ENCODE measurements around the gene SPDEF. TPM values are rescaled to one million over a fixed set of nuclear protein-coding genes. Genes with fewer than 3 reads are reported as not detected.
A peak's percentile ranks its signal among the peaks of the same experiment; 100 is the strongest.

SPDEF gene
- total RNA-seq, 2 experiments from 2014 or later, result not detected

DNA sequence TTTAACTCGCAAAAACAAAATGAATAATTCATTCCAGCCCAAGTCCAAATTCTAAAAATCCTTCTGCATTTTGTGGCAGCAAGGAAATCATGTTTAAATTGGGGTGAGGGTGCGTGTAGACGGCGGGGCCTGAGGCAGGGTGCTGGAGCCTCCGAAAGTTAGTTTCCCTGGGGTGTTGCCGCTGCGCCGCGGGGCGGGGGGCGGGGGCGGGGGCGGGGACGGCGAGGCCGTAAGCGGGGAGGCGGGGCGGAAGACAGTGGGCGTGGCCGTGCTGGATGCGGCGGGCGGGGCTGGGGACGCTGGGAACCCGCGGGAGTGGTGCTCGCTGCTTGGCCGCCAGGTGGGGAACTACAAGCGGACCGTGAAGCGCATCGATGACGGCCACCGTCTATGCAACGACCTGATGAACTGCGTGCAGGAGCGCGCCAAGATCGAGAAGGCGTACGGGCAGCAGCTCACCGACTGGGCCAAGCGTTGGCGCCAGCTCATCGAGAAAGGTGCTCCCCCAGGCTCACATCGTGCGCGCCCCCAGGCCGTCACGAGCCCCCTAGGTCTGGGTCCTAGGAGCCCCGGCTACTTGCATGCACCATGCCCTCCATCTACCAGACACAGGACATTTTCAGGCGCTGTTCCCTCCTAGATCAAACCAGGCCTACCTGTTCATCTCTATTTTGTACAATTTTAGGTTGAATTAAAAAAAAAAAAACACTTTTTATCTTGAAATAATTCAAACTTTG, 29.0 kb downstream of the SPDEF start:
- no peak overlapping the region for H3K27ac Mint-ChIP-seq

DNA sequence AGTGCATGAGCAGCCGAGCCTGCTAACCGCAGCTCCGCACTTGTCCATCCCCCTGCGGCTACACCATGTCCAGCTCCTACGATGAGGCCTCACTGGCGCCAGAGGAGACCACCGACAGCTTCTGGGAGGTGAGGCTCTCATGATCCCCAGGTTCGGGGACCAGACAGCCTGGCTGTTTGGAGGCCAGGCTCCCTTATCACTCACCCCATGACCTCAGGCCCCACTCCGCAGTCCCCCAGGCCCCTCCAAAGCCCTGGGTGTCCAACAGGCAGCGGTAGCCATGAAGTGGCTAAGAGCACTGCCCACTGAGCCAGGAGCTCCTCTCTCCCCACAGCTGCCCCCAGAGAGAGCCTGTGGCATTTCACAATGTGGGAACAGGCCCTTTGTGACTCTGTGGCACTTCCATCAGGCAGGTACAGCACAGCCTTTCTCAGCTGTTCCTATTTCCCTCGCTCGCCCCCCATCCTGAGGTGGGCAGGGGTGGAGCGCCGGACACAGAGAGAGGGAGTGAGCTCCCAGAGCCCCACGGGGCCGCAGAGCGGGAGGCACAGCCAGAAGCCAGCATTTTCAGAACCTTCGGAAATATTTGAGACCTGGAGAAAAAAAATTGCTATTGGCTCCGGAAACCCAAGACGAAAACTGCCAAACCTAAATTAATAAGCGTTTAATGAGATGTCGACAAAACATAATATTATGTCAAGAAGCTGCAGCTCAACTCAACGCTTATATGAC, 29.7 kb downstream of the SPDEF start:
- TF ChIP-seq, protein P1, sequence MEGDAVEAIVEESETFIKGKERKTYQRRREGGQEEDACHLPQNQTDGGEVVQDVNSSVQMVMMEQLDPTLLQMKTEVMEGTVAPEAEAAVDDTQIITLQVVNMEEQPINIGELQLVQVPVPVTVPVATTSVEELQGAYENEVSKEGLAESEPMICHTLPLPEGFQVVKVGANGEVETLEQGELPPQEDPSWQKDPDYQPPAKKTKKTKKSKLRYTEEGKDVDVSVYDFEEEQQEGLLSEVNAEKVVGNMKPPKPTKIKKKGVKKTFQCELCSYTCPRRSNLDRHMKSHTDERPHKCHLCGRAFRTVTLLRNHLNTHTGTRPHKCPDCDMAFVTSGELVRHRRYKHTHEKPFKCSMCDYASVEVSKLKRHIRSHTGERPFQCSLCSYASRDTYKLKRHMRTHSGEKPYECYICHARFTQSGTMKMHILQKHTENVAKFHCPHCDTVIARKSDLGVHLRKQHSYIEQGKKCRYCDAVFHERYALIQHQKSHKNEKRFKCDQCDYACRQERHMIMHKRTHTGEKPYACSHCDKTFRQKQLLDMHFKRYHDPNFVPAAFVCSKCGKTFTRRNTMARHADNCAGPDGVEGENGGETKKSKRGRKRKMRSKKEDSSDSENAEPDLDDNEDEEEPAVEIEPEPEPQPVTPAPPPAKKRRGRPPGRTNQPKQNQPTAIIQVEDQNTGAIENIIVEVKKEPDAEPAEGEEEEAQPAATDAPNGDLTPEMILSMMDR (IDR thresholded peaks at IDR 0.05), result no peak
- H3K4me3 Mint-ChIP-seq, result no peak overlapping the region
- DNase-seq (no peak), ATAC-seq (no peak)
- H3K27ac Mint-ChIP-seq, result no peak overlapping the region
- no peaks in the 10 kb centered on the region for H3K27me3 Mint-ChIP-seq
- ChIA-PET POLR2A (interaction anchor here (1.6 kb wide), 1 partner anchor 60 kb away, joined by 4 read pairs; the partner anchor contains the start of gene PACSIN1), CTCF (interaction anchor here (0.7 to 3.2 kb wide), 6 partner anchors 11 to 231 kb away, joined by 3 to 25 read pairs (median 3); partner anchors contain the start of gene SNRPC)
- H3K4me1 Mint-ChIP-seq (ENCODE audit: low read depth), result peaks cover 5% of the 10 kb centered on the region
- intact Hi-C loops (cut with micrococcal nuclease), result loop anchor here (5.0 kb wide), 1 partner anchor 81 kb away; no protein-coding TSS in a partner anchor
- H3K9me3 Mint-ChIP-seq, result no peaks in the 10 kb centered on the region
- H3K36me3 Mint-ChIP-seq (ENCODE audit: low read depth), result no peaks in the 10 kb centered on the region

More for the DNA sequence above, 29.0 kb downstream of the SPDEF start:
- intact Hi-C loops (cut with micrococcal nuclease), result loop anchor here (5.0 kb wide), 1 partner anchor 80 kb away; no protein-coding TSS in a partner anchor
- Mint-ChIP-seq H3K4me3 (peak overlapping the region; percentile 44), H3K36me3 (ENCODE audit: low read depth) (no peaks in the 10 kb centered on the region), H3K9me3 (no peaks in the 10 kb centered on the region), H3K27me3 (no peaks in the 10 kb centered on the region), H3K4me1 (ENCODE audit: low read depth) (peaks cover 5% of the 10 kb centered on the region)
- DNase-seq (peak; percentile 98), ATAC-seq (peak; percentile 100)
- CTCF ChIA-PET, result interaction anchor here (0.5 to 3.2 kb wide), 16 partner anchors 8 to 264 kb away, joined by 3 to 25 read pairs (median 3); partner anchors contain the start of genes BLTP3A and SNRPC
- TF ChIP-seq, protein P1 (IDR thresholded peaks at IDR 0.05), result peak; percentile 67
- POLR2A ChIA-PET, result interaction anchor here (1.6 kb wide), 1 partner anchor 61 kb away, joined by 4 read pairs; the partner anchor contains the start of gene PACSIN1

DNA sequence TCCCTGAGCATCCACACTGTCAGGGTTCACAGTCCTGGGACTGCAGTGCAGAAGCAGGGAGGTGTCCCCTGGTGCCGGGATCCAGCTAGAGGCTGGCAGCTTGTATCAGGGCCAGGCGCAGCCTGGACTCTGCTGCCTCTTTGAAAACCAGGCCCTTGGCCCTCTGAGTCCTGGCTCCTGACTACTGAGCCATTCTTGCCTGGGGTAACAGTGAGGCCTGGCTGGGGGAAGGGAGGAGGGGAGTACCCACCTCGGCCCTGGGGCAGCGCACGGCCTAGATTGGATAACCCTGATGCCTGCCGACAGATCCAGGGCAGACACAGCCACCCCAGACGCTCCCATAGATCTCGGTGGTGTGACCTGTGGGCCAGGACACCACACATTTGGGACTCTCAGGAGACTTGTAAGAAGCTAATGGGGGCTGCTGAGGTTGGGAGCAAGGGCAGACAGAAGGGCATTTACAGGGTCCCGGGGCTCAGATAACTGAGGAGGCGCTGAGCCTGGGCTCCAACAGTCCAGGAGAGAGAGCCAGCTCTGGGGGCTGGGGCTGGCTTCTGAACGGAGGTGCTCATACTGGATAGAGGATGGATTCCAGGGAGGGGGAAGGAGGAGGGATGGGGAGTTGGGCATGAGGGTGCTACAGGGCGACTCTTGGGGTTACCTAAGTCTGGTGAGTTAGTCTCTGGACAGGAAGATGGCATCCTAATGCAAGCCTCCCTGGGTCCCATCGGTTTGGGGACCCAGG, 30.5 kb downstream of the SPDEF start:
- no peaks in the 10 kb centered on the region for H3K36me3 Mint-ChIP-seq (ENCODE audit: low read depth)
- peaks cover 5% of the 10 kb centered on the region for H3K4me1 Mint-ChIP-seq (ENCODE audit: low read depth)
- ATAC-seq (no peak), DNase-seq (no peak)
- intact Hi-C loops (cut with micrococcal nuclease), result loop anchor here (5.0 kb wide), 1 partner anchor 82 kb away; no protein-coding TSS in a partner anchor
- no peak overlapping the region for H3K27ac Mint-ChIP-seq
- POLR2A ChIA-PET, result interaction anchor here (1.6 kb wide), 1 partner anchor 59 kb away, joined by 4 read pairs; the partner anchor contains the start of gene PACSIN1
- no peak overlapping the region for H3K4me3 Mint-ChIP-seq
- TF ChIP-seq, protein P1 (IDR thresholded peaks at IDR 0.05), result no peak
- CTCF ChIA-PET, result interaction anchor here (1.1 to 3.2 kb wide), 3 partner anchors 10 to 231 kb away, joined by 3 to 25 read pairs (median 3); partner anchors contain the start of gene SNRPC
- H3K27me3 Mint-ChIP-seq, result no peaks in the 10 kb centered on the region
- H3K9me3 Mint-ChIP-seq, result no peaks in the 10 kb centered on the region

DNA sequence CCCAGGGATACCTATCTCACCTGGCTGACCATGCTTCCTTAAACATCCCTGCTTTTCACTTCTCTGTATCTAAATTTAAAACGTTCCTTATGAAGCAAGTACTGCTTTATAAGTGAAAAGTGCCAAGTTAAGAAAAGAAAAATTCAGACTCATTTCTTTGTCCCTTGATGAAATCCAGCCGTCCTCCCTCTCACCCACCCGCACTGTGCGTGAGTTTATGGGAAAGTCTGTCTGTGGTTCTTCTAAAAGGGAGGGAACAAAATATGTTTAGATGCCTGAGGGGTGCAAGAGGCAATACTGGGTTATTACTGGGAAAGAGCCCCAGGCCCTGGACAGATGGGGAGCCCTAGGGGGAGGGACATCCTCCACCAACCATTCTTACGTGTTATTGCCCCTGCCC, 31.2 kb downstream of the SPDEF start:
- TF ChIP-seq, protein P1 (IDR thresholded peaks at IDR 0.05), result no peak
- H3K27me3 Mint-ChIP-seq, result no peaks in the 10 kb centered on the region
- no peaks in the 10 kb centered on the region for H3K9me3 Mint-ChIP-seq
- peaks cover 5% of the 10 kb centered on the region for H3K4me1 Mint-ChIP-seq (ENCODE audit: low read depth)
- H3K27ac Mint-ChIP-seq, result no peak overlapping the region
- ChIA-PET POLR2A (no interaction called here), CTCF (no interaction called here)
- no peak overlapping the region for H3K4me3 Mint-ChIP-seq
- no peak for DNase-seq
- intact Hi-C loops (cut with micrococcal nuclease), result loop anchor here (5.0 kb wide), 1 partner anchor 82 kb away; no protein-coding TSS in a partner anchor
- ATAC-seq, result no peak
- H3K36me3 Mint-ChIP-seq (ENCODE audit: low read depth), result no peaks in the 10 kb centered on the region

All from activated CD8-positive, alpha-beta T cell treated with anti-CD3 and anti-CD28 coated beads for 36 hours (primary cell).